Measurements from ENCODE around the gene NEDD9. TPM values are rescaled to one million over a fixed set of nuclear protein-coding genes. Genes with fewer than 3 reads are reported as not detected.

NEDD9 gene, protein sequence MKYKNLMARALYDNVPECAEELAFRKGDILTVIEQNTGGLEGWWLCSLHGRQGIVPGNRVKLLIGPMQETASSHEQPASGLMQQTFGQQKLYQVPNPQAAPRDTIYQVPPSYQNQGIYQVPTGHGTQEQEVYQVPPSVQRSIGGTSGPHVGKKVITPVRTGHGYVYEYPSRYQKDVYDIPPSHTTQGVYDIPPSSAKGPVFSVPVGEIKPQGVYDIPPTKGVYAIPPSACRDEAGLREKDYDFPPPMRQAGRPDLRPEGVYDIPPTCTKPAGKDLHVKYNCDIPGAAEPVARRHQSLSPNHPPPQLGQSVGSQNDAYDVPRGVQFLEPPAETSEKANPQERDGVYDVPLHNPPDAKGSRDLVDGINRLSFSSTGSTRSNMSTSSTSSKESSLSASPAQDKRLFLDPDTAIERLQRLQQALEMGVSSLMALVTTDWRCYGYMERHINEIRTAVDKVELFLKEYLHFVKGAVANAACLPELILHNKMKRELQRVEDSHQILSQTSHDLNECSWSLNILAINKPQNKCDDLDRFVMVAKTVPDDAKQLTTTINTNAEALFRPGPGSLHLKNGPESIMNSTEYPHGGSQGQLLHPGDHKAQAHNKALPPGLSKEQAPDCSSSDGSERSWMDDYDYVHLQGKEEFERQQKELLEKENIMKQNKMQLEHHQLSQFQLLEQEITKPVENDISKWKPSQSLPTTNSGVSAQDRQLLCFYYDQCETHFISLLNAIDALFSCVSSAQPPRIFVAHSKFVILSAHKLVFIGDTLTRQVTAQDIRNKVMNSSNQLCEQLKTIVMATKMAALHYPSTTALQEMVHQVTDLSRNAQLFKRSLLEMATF
- 0.70 and 0.97 TPM in 2 replicates for polyA plus RNA-seq

GRCh38 chr6:11232193-11232769 is at the start of gene NEDD9:
NEDD9 (minus strand) TSS chr6:11232668; CDS start chr6:11232515, 153 bp downstream.

Other genes with a start within 250 kb of the NEDD9 start
- 7.6 and 9.4 TPM in 2 replicates for gene ELOVL2, start 188.4 kb downstream of the NEDD9 start, polyA plus RNA-seq
- gene SMIM13, start 138.8 kb downstream of the NEDD9 start, polyA plus RNA-seq = 81.3 and 93.9 TPM in 2 replicates
- 0.39 TPM in 1 of 2 replicates, not detected in the other for gene ERVFRD-1, start 120.9 kb downstream of the NEDD9 start, polyA plus RNA-seq